HT-29 (cell line): ENCODE results near the gene EVC2. TPM values are rescaled to one million over a fixed set of nuclear protein-coding genes. Genes with fewer than 3 reads are reported as not detected.
"Not testable (repeated sequence)": the region's sequence is repeated elsewhere in the genome, so short reads cannot be mapped to it uniquely, and the experiment has no call there.

Experiments
- DNase-seq: peaks from one replicate; pipeline ENCODE4 v3.0.0-alpha.2; 2015; ENCODE audit warnings: low spot score
- total RNA-seq: library from RNA; depleted of rRNA; stranded (reverse); fragments of >200 nt; shearing (Covaris generic); gene quantifications from 2 replicates; pipeline ENCODE4 v1.2.3, GENCODE V29; 2014

EVC2 gene
- total RNA-seq, 1 experiment from 2014 or later: not detected

DNA sequence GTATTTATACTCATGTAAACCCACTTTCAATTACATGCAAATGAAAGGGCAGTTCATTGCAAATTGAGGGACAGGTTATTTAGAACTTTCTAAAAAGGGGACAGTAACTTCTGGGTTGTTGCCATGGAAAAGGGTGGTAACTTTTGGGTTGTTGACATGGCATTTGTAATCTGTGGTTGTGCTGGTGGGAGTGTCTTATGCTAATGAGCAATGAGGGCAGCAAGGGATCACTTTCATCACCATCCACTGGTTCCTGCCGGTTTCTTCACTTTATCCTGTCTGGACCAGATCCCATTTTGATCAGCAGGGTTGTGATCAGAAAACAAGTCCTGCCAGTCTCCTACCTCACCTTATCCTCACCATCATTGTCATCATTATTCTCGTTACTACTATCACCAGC is 34.6 kb upstream of the EVC2 start:
- DNase-seq: no peak

DNA sequence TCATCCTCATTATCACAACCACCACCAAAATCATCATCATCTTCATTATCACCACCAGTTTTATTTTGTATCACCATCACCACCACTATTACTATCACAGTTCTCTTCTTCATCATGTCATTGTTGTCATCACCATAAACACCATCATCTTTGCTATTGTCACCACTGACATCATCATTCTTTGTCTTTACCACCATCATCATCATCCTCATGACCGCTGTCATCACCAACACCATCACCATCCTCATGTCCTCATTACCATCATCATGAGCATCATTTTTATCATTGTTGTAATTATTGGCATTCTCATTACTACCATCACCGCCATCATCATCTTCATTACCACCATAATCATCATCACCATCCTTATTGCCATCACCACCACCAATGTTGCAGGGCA is 34.0 kb upstream of the EVC2 start:
- DNase-seq: no peak

DNA sequence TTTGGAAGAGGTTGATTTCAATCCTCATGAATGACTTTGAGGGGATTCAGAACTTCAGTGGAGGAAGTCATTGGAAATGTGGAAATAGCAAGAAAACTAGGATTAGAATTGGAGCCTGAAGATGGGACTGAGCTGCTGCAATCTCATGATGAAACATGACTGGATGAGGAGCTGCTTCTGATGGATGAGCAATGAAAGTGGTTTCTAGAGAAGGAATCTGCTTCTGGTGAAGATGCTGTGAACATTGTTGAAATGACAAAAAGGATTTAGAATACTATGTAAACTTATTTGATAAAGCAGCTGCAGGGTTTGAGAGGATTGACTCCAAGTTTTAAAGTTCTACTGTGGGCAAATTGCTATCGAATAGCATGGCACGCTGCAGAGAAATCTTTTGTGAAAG is 29.7 kb upstream of the EVC2 start:
- DNase-seq: no peak

DNA sequence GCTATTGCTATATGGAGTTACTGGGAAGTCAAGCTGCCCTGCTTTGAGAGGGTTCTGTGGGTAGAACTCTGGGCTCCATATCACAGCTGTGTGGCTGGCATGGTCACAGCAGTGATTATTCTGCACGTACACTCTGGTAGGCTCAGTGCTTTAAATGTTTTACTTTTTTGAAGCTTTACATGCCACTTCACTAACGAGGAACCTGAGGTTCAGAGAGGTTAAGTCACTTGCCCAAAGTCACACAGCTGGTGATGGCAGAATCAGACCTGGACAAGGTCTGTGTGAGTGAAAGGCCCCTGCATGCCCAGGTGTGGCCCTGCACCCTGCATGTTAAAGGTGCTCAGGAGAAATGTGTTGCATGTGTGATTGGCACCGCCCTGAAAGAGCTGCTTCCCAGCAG is 27.1 kb upstream of the EVC2 start:
- no peak for DNase-seq

DNA sequence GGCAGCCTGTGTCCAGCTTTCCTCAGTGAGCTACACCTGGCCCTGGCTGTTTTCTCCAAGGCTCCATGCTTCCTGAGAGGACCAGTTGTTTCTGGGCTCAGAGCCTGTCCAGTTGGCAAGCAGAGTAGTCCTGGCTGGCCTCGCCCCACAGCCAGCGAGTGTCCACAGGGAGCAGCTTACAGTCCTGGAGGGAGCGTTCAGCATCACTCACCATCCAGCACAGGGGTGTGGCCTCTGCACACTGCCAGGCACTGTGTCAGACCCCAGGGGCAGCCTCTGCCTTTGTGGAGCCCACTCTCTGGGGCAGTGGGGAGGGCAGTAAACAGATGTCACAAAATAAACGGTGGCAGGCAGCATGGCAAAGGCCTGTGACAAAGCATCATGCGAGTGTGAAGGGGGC is 26.5 kb upstream of the EVC2 start:
- no peak for DNase-seq

DNA sequence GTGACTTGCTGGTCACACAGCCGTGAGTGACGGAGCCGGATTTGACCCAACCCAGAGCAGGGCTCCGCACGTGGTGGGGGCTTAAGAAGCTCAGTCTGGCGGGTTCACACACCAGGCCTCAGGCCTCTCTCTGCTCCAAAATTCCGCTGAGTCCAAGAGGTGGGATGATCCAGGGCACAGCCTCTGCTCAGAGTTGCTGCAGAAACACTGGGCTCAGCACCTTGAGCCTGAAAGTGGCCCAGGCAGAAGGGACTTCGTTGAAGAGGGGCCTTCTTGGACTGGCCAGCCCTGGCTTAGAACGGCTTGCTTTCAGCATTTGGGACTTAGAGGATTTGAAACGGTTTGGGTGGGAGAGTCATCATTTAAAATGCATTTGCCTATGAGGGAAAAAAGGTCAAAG is 23.8 kb upstream of the EVC2 start:
- DNase-seq: no peak

DNA sequence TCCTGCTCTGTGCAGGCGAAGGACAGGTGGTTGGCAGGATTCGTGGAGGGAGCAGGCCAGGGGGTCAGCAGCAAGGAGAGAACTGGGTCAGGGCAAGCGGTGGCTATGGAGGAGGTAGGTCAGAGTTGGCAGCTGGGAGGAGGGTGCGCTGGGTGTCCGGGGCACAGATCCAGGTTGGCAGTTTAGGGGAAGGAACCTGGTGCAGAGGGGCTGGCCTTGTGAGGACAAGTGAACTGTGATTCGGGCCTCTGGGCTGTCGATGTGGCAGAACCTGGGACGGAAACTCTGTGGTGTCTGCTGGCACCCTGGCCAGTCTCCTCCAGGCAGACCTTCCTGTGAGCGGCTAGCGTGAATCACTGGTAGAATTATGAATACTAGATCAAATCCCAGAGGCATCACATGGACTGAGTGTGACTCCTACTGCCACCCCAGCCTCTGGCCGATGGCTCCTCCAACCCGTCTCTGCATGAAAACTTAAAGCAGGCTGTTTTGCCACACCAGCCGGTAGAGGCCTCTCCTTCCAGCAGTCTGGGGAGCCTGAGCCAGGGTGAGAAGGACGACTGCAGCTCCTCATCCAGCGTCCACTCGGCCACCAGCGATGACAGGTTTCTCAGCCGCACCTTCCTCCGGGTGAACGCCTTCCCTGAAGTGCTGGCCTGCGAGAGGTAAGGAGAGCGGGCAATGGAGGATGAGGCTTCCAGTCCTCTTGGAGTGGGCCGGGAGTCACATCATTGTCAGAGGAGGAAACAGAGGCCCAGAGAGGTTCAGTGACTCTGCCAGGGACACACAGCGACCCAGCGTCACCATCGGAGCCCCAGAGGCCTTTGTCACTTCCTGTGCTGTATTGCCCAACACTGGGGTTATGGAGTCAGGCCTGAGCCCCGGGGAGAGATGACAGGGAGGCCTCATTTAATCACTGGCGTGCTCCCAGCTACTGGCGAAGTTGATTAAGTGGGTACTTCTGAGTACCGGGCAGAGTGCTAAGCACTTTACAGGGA is 22.9 kb upstream of the EVC2 start:
- DNase-seq: no peak

DNA sequence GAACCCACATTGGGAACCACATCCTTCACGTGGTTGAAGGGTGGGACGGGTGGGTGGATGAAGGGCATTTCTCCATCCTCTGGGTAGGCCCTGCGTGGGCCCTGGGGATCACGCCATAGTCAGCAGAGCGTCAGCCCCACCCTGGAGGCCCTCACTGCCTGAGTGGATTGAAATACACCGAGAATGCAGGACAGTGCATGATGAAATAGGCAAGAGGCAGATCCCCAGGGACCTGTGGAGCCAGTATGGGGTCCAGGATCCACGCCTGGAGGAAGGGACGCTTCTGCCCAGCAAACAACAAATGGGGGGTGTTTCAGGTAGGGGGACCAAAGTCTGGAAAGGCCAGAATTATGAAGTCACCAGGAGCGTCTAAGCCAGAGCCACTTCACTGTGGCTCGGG is 22.1 kb upstream of the EVC2 start:
- no peak for DNase-seq

DNA sequence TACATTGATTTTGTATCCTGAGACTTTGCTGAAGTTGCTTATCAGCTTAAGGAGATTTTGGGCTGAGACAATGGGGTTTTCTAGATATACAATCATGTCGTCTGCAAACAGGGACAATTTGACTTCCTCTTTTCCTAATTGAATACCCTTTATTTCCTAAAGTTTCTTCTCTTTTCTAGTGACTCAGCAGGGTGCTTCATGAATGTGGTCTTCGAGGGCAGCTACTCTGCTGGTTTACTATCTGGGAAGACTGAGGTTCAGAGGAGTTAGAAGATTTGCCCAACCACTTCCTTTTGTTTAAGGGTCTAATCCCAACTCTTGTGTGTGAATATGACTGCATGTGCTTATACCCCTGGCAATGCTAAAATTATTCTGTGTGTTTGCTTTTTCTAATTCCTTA is 20.1 kb upstream of the EVC2 start:
- not testable (repeated sequence) for DNase-seq

DNA sequence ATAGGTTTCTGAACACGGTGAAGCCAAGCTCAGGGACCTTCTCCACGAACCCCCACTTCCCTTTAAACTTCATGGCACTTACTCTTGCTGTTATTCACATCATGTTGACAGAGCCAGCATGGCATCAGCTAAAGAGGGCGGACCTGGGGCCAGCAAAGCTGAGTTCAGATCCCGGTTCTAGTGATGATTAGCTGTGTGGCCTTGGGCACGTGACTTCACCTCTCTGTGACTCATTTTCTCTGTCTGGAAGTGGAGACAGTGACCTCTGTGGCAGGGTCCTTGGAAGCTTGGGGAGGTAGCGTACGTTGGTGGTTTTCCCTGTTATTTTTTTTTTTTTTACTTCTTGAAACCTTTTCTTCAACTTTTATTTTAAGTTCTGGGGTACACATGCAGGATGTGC is 16.0 kb upstream of the EVC2 start:
- DNase-seq: no peak

DNA sequence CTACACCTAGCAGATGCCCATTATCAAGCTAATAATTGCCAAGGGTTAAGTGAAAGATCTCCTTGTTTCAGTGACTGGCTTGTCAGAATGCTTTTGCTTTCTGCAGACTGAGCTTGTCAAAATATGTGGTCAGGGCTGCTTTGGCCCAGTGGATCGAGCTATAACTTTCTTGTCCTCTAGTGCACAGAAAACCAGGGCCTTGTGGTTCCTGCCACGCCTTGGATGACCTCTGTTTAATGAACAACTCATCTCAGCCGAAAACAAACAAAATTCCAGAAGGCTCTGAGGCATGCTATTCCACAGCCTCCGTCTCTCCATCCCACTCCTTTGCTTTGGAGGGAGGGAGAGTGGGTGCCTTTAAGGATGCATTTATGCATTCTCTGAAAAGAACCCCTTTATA is 14.0 kb upstream of the EVC2 start:
- no peak for DNase-seq

DNA sequence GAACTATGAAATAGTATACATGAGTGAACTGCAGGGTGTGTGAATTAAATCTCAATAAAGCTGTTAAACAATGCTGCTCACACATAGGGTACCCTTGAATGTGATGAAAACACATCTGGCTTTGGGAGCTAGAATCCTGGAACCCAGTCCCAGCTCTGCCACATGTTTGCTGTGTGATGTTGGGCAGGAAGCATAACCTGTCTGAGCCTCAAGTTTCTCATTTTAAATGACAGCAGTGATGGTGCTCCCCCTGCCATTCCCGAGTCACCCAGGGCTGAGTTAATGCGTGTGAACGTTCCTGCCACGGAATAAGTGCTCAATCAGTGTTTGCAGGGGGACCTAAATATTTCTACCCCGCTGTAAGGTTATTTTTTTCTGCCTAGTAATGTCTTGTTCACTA is 13.6 kb upstream of the EVC2 start:
- DNase-seq: no peak

DNA sequence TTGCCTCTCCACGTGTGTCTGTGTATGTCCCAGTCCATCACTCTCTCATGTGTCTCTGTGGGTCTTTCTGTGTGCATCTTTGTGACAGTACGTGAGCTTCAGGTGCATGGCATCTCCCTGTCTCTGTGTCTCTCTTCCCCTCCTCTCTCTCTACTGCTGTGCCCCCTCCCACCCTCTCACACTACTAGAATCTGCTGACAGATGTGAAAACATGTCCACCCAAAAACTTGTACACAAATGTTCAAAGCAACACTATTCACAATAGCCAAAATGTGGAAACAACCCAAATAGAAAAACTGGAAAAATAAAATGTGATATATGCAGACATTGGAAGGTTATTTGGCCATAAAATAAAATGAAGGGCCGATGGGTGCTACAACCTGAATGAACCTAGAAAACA is 12.6 kb upstream of the EVC2 start:
- no peak for DNase-seq

DNA sequence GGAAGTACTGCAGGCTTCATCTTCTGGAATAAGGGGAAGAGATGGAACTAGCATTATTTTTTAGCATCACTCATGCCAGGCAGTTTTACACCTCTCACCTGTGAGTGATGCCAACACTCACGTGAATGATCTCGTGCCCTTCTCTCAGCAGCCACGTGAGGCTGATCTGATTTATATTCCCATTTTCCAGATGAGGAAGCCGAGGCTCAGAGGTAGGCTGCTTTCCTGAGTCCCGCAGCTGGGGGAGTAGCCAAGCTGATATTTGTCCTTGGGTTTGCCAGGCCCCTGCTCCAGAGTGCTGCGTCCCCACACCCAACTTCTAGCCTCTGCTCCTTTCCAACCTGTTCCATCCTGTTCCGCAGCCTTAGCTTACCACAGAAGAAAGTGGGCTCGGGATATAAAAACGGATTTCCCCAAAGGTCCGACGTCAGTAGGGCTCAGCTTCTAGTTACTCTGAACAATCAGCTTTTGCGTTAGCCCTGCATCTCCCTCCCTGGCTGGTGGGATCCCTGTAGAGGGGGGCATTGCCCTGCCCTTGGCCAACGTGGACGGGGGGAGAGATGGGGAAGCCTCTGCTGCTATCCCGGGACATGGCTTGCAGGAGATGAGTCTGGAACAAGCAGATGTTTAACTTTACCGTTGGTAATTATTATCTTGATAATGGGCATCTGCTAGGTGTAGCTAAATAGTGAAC is 11.9 kb upstream of the EVC2 start:
- no peak for DNase-seq

DNA sequence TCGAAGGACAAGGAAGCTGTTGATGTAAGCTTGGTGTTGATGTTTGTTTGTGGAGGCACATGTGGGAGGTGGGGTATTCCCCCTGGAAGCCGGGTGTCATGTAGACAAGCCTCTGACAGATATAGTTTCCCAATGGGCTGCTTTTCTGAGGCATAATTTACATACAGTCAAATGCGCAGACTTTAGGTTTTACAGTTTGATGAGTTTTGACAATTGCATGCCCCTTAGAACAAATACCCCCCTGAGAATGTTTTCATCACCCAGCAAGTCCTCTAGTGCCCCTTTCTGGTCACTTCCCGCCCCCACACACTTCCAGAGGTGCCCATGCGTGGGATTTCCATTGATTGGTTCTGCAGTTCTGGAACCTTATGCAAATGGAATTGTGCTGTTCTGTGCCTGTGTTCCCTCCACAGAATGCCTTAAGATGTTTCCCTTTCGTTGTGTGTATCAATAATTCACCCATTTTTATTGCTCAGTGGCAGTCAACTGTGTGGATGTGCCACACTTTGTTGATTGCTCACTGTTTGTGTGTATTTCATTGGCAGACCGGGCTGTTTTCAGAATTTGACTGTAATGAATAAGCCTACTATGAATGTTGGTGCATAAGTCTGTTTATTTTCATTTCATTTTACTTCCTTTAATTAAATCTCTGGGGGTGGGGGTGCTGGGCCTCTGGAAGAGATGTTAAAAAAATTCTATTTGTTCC is 11.1 kb upstream of the EVC2 start:
- DNase-seq: no peak

DNA sequence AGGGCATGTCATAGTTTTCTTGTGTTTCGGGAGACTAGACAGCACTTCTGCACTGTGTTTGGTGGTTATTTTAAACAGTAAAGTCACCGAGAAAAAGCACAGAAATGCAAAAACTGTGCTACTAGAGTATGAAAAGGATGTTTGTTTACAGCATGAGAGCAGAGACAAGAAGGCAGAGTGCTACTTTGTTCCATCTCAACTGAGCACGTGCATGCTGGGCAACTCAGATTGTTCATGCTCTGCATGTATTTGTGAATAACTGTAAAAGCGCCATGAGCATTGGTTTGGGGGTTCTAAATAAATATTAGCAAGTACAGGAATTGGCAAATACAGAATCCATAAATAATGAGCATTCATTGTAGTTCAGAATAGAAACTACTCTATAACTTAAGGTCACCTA is 10.1 kb upstream of the EVC2 start:
- DNase-seq: no peak

DNA sequence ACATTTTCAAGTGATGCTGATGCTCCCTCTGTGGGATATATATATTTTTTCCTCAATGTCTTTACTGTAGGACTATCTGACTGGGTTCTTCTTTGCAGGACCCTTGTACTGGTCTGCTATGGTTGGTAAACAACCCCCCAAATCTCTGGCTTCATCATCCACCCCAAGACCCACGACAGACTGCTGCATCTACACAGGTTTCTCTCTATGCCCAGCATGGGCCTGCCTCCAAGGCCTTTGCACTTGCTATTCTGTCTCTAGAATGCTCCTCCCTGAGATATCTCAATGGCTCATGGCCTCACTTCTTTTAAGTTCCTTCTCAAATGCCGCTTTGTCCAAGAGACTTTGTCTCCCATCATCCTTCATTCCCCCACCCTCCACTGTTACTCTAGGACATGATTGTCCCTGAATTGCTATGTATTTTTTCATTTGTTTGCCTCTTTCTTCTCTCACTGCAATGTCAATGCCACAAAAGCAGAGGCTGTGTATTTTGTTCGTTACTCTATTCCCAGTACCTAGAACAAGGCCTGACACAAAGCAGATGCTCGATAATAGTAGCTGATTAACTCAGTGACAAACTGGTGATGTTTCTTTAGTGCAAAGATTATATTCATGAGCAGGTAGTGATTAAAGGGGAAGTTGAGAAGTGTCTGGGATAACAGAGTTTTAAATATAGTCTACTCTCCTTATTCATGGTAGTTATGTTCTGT is 9.2 kb upstream of the EVC2 start:
- no peak for DNase-seq

DNA sequence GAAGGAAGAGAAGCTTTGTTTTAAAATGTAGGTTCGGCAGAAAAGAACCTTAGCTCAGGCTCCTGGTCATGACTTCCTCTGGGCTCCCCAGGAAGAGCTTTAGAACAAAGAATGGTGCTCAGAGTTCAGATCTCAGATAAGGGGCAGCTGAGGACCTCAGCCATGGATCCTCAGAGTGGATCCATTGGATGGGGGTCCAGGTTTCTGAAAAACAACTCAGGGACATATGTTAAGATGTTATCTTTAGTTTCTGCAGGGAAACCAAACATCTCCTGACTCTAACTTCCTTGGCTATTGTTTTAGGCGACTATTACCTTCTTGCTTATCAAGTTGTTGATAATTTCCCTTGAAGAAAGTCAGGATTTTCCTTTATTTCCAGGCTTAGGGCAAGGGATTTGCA is 8.0 kb upstream of the EVC2 start:
- no peak for DNase-seq

DNA sequence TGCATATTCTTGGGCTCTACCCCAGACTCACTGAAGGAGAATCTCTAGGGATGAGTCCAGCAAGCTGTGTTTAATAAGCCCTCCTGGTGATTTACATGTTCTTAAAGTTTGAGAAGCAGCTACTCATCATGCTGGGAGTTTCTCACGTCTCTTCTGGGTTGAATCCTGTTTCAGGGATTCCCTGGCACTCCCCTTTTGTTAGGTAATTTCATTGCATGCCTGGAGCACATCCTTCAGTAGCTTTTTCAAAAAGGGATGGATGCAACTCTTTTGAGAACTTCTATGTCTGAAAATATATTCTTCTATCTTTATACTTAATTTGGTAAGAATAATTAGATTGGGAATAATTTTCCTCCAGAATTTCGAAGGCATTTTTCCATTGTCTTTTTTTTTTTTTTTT is 7.0 kb upstream of the EVC2 start:
- DNase-seq: no peak

DNA sequence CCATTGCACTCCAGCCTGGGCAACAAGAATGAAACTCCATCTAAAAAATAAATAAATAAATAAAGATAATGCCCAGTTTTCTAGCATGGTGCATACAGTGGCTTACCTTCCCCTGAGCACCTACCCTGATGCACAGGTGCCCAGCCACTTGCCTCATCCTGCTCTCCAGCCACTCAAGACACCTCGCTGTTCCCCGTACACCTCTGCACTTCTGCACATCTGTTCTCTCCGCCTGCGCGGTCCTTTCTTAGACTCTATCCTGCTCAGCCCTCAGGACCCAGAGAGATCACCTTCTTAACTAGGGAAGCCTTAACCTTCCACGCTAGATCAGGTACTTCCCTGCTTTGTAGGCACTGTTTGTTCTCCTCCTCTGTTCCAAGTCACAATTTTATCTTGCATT is 5.5 kb upstream of the EVC2 start:
- DNase-seq: no peak

DNA sequence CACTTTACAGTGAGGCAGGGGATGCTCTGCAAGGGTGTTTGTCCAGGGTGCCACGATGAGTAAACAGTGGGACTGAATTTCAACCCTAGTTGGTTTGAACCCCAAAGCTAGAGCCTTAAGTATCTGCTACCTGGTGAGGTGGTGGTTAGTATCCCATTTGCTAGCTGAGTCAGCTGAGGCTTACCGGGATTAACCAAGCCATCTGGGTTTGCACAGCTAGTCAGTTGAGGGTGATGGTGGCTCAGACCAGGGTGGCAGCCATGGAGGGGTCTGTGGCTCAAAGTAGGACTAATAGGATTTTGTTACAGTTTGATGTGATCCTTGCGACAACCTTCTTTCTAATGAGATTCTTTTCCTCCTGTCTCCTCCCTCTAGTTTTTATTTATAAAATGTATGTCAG is 4.6 kb upstream of the EVC2 start:
- DNase-seq: no peak

DNA sequence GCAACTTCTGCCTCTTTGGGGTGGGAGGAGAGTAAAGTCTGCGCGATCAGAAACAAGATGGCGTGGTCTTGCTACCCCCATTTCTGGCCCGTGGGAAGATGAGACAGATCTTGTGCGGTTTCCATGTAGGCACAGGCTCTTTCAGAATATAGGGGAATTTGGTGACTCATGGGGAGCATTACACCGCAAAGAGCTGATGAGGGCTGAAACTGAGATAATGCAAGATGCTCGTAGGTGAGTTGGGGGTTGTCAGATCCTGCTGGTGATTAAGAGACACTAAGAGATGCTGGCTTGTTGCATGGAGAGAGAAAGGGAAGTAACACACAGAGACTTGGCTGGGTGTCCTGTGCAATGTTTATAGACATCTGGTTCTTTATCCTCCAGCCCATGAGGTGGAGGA is 4.2 kb upstream of the EVC2 start:
- no peak for DNase-seq
